ENCODE measurements around the gene IDUA.

IDUA gene

DNA sequence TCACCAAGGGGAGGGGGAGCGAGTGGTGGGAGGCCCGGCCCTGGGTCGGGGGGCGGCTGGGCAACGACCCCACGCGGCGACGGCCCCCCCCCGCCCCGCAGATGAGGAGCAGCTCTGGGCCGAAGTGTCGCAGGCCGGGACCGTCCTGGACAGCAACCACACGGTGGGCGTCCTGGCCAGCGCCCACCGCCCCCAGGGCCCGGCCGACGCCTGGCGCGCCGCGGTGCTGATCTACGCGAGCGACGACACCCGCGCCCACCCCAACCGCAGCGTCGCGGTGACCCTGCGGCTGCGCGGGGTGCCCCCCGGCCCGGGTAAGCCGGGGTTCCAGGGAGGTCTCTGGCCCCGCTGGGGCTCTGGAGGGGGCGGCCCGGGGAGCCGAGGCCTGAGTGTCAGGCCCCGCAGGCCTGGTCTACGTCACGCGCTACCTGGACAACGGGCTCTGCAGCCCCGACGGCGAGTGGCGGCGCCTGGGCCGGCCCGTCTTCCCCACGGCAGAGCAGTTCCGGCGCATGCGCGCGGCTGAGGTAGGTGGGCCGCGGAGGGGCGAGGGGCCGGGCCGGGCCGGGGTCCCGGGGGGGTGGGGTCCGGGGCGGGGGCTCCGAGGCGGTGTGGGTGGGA is 15.9 kb downstream of the IDUA start:
- no peak for DNase-seq

- DNase-seq: no peak
Measured at GRCh38 chr4:1003271-1004070, 16.6 kb downstream of the IDUA start.

- DNase-seq: no peak
Measured at GRCh38 chr4:1004071-1004418, 17.2 kb downstream of the IDUA start.

GRCh38 chr4:1004557-1005485 is 18.0 kb downstream of the IDUA start:
- DNase-seq: no peak

DNA sequence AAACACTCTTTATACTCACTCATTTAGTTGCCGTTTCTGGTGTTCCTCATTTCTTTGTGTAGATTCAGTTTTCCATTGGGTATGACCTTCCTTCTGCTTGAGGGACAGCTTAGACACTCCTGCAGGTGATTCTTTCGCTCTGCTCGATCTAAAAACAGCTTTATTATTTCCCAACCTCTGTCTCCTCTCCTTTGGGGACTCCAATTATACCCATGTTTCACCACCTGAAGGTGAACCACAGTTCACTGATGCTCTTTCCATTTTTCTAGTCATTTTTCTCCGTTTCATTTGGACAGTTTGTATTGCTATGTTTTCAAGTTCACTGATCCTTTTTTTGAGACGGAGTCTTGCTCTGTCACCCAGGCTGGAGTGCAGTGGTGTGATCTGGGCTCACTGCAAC is 20.0 kb downstream of the IDUA start:
- no peak for DNase-seq

- DNase-seq: no peak
Measured at GRCh38 chr4:1008840-1009541, 22.1 kb downstream of the IDUA start.

- no peak for DNase-seq
Measured at GRCh38 chr4:1009542-1010394, 22.9 kb downstream of the IDUA start.

- no peak for DNase-seq
Measured at GRCh38 chr4:1010395-1011021, 23.7 kb downstream of the IDUA start.

GRCh38 chr4:1011022-1011665 is 24.3 kb downstream of the IDUA start, which contains the start of gene FGFRL1:
Gene FGFRL1, plus strand, starts transcription at chr4:1011626. Its CDS starts 860 bp downstream, at chr4:1012486.
- DNase-seq: peak; percentile 67

DNA sequence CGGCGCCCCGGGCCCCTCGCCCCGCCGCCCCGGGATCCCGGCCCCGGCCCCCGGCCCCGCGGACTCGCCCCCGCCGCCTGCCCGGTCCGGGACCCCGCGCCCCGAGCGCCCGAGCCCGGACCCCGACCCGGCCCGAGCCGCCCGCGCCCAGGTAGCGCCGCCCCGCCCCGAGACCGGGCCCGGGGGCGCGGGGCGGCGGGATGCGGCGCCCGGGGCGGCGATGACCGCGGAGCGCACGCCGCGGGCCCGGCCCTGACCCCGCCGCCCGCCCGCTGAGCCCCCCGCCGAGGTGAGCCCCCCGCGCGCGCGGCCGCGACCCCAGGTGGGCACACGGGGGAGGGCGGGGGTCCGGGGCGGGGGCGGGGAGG is 24.8 kb downstream of the IDUA start:
- DNase-seq: no peak

GRCh38 chr4:1012034-1012739 is 25.3 kb downstream of the IDUA start:
- DNase-seq: peak; percentile 40

GRCh38 chr4:1013225-1014073 is 26.6 kb downstream of the IDUA start:
- no peak for DNase-seq

GRCh38 chr4:1014291-1015167 is 27.7 kb downstream of the IDUA start:
- no peak for DNase-seq

DNA sequence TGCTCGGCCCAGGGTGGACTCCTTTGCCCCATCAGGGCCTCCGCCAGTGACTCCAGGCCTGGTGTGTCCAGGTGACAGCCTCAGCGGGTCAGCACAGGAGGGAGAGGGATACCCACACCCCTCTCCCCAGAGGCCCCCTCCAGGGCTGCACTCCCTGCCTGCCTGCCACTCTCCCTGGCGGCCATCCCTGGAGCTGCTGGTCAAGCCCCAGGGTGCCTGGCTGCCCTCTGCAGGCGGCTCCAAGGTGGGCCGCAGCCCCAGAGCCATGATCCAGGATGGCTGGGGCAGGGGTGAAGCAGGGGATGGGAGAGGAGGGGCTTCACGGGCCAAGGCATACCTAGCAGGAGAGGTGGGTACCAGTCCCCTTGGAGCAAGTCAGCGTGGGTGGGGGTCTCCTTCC is 28.3 kb downstream of the IDUA start:
- no peak for DNase-seq

DNA sequence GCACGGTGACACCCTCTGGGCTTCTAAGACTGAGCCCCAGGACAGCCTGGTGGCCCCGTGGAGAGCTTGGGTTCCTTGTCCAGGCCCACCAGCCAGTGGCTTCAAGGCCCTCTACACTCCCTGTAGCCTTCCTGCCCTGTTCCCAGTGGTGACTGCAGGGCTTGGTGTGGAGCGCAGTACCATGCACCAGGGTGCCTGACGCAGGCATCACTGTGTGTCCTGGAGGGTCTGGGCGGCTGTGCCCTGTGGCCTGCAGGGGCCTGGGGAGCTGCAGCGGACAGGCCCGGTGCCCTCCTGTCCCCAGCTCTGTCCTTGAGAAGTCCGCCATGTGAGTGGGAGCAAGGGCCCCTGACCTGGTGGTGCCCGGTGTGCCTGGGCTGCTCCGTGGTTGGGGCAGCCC is 28.9 kb downstream of the IDUA start:
- DNase-seq: no peak

DNA sequence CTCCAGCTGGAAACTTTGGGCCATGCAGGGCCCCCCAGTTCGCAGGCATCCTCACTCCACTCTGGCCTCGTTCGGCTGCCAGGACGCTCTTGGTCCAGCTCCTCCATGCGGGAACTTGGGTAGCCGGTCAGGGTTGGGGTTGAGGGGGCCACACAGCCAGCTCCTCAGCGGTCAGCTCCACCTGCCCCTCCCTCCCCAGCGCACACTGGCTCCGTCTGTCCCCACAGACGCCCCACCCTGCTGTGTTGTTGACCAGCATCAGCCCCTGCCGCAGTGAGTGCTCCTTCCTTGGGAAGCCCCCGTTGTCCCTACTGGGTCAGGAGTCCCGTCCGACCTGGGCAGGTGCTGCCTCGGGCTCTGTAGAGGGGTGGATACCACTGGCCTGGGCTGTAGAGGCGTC is 30.4 kb downstream of the IDUA start:
- DNase-seq: no peak

- no peak for DNase-seq
Measured at GRCh38 chr4:1017706-1018105, 30.9 kb downstream of the IDUA start.
